GM18507 (cell line): ENCODE data around the gene DTYMK.
A peak's percentile ranks its signal among the peaks of the same experiment; 100 is the strongest.

ENCODE experiments used
- DNase-seq: peaks from one replicate; pipeline ENCODE4 v3.0.0; 2011; ENCODE audit warnings: low read depth; ENCODE audit not compliant: insufficient read length; ENCODE audit errors: extremely low spot score
- FAIRE-seq: peaks from 2 replicates; lab custom pipeline; 2011; peaks lifted over from hg19 to GRCh38; lab: Jason Lieb, UNC

The DTYMK gene

GRCh38 chr2:241654551-241654950, 32.1 kb downstream of the DTYMK start:
- no peak for FAIRE-seq
- no peak for DNase-seq

GRCh38 chr2:241653210-241653750, 33.3 kb downstream of the DTYMK start:
- DNase-seq (no peak), FAIRE-seq (no peak)

- FAIRE-seq (no peak), DNase-seq (no peak)
Measured at GRCh38 chr2:241652722-241653121, 33.9 kb downstream of the DTYMK start.

GRCh38 chr2:241652142-241652541, 34.5 kb downstream of the DTYMK start:
- FAIRE-seq = no peak
- no peak for DNase-seq

GRCh38 chr2:241649927-241650326, 36.7 kb downstream of the DTYMK start:
- DNase-seq (no peak), FAIRE-seq (no peak)

- DNase-seq (no peak), FAIRE-seq (no peak)
Measured at GRCh38 chr2:241649404-241649803, 37.2 kb downstream of the DTYMK start.

- no peak for FAIRE-seq
Measured at GRCh38 chr2:241648453-241648852, 38.2 kb downstream of the DTYMK start.

GRCh38 chr2:241645915-241646645, 40.5 kb downstream of the DTYMK start:
- DNase-seq (no peak), FAIRE-seq (no peak)

More at GRCh38 chr2:241648453-241648852, 38.2 kb downstream of the DTYMK start:
- DNase-seq = no peak

GRCh38 chr2:241645056-241645914, 41.3 kb downstream of the DTYMK start:
- FAIRE-seq (no peak), DNase-seq (no peak)

- DNase-seq (no peak), FAIRE-seq (no peak)
Measured at GRCh38 chr2:241641631-241642030, 45.0 kb downstream of the DTYMK start.

- no peak for DNase-seq
- no peak for FAIRE-seq
Measured at GRCh38 chr2:241640165-241640795, 46.3 kb downstream of the DTYMK start.

- no peak for DNase-seq
- no peak for FAIRE-seq
Measured at GRCh38 chr2:241639385-241639784, 47.2 kb downstream of the DTYMK start.

- FAIRE-seq (no peak), DNase-seq (no peak)
Measured at GRCh38 chr2:241638940-241639339, 47.7 kb downstream of the DTYMK start.

- peak; percentile 12 for DNase-seq
- FAIRE-seq = no peak
Measured at GRCh38 chr2:241637795-241638660, 48.6 kb downstream of the DTYMK start.

- peak; percentile 90 for FAIRE-seq
- DNase-seq = peak; percentile 83
Measured at GRCh38 chr2:241637018-241637794, 49.4 kb downstream of the DTYMK start, which contains the start of the genes ATG4B and THAP4. ATG4B (plus strand) TSS chr2:241637693; CDS start chr2:241637715, 22 bp downstream. THAP4 (minus strand) TSS chr2:241637158; CDS start chr2:241637017, 141 bp downstream.

GRCh38 chr2:241636182-241637017, 50.2 kb downstream of the DTYMK start:
- DNase-seq = peak; percentile 15
- no peak for FAIRE-seq

- no peak for DNase-seq
- no peak for FAIRE-seq
Measured at GRCh38 chr2:241635756-241636155, 50.9 kb downstream of the DTYMK start.
